NCI-H1048 (cell line): Measurements from ENCODE around the gene PKP1.

Experiments used
- DNase-seq: peaks from one replicate; lab custom pipeline; 2025; lab: John Stamatoyannopoulos, UW

PKP1 gene

DNA sequence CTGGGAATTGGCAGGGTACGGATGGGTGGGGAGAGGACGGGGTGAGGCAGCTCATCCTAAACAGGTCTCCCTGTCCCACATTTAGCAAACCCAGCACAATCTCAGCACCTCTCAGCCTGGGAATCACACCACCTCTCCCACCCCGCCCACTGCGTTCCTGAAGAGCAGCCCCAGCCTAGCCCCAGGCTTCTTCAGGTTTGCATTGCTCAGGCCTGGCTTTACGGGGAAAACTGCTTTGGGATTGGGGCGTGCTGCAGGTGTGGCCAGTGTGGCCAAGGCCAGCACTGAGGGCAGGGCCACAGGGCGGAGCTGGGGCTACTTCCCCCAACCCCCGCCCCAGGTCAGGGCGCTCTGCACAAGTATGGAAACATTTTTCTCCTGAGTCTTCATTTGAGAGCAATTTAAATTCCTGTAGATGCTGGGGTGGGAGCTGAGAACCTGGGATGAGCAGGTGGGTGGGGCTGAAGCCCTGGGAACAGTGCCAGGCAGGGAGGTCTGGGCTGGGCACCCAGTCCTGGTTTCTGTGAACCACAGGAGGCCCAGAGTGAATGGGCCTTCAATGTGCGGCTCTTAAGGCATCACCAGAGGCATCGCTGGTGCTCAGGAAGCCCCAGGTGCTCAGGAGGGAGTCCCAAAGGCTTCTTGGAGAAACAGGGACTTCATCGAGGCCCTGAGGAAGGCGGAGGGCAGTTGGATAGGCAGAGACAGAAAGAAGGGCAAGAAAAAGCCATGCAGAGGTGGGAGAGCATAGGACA is 70.1 kb downstream of the PKP1 start:
- no peak for DNase-seq

DNA sequence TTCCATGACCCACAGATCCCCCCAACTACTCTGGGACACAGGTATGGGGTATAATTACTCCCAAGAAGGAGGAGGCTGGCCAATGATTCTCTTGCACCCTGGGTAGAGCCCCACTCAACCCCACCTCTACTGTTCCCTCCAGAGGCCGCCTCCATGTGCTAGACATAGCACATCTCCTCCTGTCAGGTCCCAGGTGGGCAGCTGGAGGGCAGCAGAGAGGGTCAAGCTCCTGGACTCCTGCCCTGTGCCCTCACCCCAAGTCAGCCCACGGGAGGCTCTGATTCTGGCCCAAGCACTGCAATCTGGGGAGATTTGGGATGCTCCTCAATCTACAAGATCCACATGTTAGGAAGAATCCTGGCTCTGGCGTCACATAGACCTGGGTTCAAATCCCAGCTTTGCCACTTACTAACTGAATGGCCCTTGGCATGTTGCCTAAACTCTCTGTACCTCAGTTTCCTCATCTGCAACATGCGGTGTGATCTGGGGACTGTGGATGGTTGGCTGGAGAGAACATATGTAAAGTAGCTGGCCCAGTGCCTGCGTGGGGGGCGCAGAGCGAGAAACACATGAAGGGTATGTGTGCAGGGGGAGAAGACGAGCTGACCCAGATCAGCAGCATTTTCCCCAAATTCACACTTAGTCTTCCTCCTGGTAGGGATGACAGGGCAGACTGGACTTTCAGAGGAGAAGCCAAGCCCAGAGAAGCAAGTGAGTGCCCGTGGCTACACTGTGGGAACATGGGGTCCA is 71.0 kb downstream of the PKP1 start:
- no peak for DNase-seq

DNA sequence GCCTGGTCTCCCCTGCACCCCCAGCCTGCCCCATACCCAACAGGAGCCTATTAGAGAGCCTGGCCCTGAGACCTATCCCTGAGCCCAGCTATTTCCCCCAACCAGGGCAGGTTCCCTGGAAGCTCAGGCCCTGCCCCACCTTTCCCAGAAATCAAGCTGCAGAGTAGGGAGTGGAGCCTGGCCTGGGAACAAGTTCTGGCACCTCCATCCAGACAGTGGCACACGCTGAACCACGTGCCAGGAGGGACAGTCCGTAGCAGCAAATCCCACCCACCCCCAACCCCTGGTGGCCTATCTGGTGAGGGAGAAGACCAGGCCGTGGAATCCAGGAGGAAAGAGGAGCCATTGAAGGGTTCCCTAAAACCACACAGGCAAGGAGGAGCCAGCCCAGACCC is 71.6 kb downstream of the PKP1 start:
- DNase-seq: no peak

DNA sequence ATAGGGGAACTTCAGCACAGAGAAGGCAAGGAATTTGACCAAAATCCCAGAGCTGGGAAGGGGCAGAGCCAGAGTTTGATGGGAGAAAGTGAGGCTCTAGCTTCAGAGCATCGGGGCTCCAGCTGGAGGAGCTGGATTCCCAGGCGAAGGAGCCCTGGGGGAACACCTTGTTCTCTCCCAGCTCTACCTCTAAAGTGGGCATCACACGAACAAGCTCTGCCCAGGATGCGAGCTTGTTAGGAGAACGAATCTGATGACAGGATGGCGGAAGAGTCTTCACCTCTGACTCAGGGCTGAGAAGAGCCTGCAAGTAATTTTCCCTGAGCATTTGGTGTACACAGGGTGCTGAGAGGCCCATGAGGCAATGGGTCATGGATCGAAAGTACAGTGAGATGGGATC is 72.2 kb downstream of the PKP1 start:
- DNase-seq: no peak

DNA sequence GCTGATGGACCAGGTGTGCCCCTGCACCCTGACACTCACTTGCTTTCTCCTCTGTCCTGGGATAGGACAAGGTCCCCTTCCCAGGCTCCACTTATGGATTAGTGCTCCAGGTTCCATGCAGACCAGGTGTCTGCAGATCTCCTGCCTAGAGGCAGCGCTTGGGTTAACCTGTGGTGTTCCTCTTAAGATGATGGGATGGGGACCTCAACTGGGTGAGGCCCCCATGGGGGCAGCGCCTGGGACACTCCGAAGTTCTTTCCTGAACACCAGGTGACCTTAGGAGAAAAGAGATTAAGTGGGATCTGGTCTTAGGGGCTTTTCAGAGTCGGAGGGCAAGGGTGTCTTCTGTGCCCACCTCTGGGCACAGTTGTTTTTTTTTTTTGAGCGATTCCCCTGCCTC is 72.9 kb downstream of the PKP1 start:
- DNase-seq: no peak

DNA sequence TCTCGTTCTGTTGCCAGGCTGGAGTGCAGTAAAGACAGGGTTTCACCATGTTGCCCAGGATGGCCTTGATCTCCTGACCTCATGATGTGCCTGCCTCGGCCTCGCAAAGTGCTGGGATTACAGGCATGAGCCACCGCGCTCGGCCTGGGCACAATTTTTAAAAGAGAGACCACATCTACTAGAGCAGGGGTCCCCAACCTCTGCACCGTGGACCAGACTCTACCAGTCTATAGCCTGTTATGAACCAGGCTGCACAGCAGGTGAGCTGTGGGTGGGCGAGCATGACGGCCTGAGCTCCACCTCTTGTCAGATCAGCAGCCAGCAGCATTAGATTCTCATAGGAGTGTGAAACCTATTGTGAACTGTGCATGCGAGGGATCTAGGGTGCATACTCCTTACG is 73.4 kb downstream of the PKP1 start:
- DNase-seq: no peak

DNA sequence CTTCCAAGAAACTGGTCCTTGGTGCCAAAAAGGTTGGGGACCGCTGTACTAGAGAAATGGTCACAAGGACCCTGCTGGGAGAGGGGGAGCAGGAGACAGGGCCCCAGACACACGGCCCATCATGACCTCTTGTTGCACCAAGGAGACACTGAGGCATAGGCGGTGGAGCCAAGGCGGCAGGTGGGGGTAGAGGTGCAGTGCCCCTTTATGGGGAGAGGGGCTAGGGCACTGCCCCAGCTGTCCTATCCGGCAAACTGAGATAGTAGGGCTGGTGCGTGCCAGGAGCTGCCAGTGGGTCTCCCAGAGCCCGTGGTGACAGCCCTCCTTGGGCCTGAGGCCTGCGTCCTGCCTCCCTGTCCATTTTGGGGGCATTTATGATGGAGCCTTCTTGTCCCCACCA is 73.9 kb downstream of the PKP1 start:
- no peak for DNase-seq

DNA sequence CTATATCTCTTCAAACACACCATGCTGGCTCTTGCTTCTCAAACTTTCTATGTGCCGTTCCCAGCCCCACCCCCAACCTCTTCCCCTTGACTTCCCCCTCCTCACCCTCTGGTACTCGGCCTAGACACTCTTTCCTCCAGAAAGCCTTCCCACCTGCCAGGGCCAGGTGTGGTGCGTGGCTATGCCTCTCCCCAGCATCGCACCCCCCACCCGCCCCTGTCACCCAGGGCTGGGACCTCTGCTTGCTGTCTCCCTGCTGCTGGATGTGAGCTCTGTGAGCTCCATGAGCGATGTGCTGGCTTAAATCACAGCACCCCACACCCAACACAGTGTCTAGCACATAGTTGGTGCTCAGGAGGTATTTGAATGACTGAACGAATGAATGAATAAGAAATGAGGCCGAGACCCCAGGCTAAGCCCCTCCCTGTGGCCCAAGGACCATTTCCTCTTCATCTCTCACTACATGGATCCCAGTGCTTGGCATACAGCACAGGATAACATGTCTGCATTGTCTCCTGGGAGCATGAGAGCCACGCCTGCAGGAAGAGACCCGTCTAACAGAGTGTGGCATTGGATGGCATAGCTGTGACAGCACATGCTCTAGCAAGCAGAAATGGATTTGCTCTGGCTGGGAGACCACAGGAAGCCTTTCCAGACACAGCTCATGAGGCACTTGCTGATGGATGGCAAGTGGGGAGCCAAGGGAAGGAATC is 74.5 kb downstream of the PKP1 start:
- no peak for DNase-seq

DNA sequence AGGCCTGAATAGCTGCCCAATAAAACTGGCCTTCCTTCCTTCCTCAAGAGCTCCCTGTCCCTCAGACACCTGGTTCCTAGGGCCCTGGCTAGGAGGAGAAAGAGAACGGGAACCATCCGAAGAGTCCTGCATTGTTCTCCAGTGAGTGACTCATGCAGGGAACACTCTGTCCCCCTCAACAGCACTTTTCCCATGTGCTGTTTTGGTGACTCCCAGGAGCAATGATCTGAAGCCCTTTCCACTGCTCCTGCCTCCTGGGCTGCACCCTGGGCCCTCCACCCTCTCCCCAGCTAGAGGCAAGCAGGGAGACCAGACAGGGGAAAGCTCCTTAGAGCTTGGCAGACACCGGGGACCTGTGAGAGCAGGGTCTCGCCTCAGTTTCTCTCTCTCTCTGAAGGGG is 75.3 kb downstream of the PKP1 start:
- DNase-seq: no peak

DNA sequence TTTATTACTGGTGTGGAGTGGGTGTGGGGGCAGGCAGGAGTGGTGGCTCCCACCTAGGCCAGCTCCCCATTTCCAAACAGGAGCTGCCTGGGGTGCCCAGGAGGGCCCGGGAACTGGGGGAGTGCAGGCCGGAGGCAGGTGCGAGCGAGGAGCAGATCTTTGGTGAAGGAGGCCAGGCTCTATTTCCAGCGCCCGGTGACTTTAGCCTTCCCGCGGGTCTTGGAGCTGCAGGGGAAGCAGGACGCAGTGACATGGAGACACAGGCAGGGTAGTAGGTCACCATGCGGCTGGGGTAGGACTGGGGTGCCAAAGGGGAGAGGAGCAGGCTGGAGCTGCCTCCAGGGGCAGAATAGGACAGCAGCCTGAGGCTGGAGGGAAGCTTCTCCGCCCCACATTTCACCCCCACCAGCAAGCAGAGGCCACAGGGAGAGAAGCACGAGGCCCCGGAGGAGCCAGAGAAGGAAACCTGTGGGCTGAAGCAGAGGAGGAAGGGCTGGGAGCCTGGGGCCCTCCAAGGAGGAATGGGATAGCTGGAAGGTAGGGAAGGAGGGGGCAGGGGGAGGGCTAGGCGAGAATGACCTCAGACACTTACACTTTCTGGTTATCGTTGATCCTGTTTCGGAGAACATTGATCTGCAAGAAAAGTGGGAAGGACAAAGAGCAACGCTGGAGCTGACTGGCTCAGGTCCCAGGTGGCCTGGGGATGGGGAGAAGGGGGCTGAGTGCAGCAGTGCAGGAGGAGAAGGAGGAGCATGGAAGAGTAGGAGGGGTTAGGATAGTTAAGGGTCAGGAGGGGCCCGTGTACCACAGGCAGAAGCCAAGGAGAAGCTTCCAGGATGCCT is 75.9 kb downstream of the PKP1 start:
- DNase-seq: no peak

DNA sequence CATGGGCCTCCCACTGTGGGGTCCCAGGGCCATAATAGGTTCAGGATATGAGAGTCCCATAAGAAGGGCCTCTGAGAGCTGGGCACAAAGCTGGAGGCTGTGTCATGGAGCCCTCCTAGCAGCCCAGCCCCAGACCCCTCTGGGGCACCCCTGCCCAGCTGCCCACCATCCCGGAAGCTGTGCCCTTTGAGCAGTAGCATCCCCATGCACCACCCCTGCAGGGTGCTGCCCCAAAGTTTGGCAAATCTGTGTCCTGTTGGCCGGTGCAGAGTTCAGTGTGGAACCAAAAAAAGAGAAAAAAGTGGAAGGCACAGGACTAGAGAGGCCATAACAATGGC is 76.5 kb downstream of the PKP1 start:
- DNase-seq: no peak

DNA sequence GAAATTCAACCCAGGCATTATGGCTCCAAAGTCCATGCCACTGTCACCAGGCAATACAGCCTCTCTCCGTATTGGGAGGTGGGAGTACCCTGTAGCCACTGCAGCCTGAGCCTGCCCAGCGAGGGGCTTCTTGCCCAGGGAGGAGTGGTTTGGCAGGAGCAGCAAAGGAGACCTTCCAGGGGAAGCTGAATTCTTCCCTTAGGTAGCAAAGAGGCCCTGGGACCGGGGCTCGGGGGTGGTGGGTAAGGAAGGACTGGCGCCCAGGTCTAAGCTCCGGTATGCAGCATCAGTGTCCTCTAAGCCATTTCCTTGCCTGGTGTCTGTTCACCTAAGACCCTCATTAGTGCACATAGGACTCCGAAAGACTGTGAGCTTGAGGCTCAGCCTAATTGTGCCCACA is 77.2 kb downstream of the PKP1 start:
- DNase-seq: no peak

DNA sequence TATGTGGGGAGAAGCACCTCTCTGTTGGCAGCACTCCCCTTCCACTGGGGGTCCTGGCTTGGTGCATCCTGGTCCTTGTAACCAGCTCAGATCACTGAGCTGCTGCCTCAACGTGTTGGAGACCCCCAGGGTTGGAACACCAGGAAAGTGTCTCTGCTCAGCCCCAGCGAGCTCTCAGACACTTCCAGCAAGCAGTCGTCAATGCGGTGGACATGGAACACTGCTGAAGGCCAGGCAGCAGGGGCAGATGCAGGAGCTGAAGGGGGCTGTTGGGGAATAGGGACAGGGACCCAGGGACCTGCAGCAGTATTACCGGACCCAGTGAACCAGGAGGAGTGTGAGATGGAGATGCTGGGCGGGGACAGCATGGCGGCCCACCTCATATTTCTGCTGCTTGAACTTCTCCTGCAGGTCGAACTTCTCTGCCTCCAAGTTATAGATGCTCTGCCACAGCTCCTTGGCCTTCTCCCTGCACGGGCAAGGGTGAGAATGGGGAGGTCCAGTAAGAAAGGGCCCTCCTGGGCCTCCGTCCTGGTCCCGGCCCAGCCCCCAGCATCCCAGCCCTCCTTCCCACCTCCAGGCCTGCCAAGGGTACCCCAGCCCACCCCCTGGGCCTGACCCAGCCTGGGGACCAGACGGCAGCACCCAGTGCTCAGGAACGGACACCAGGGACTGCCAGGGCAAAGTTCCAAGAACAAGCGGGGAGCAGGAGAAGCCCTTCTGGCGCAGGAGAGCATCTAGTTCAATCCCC is 77.8 kb downstream of the PKP1 start:
- DNase-seq: no peak

DNA sequence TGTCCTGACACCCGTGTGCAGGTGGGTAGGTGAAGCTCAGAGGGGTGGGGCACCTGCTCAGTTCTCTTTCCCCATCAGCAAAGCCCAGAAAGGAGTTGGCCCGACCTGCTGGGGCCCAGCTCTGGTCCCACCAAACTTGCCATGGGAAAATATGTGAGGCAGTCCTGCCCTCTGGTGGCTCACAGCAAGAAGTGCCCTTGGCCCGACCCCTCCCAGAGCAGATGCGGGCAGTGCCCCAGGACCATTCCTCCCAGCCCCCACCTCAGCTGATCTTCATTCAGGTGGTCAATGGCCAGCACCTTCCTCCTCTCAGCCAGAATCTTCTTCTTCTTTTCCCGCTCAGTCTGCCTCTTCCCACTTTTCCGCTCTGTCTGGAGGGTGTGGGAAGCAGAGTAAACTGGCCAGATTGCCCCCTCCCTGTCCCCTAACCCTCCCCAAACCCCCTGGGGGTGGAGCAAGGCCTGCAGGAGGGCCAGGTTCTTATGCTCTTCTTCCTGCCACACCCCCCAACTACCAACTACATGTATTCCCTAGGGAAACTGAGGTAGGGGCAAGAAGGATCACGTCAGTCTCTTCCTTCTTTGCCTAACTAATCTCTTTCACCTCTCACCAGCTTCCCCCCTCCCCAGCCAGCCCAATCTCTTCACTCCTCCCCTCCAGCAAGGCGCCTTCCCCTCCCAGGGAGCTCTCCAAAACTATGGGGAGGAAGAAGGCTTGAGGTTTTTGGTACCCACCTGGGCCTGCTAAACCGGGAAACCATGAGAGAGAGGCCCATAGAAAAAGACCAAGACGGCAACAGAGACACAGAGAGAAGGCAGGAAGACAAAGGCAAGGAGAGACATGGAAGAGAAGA is 78.6 kb downstream of the PKP1 start:
- peak; percentile 34 for DNase-seq

DNA sequence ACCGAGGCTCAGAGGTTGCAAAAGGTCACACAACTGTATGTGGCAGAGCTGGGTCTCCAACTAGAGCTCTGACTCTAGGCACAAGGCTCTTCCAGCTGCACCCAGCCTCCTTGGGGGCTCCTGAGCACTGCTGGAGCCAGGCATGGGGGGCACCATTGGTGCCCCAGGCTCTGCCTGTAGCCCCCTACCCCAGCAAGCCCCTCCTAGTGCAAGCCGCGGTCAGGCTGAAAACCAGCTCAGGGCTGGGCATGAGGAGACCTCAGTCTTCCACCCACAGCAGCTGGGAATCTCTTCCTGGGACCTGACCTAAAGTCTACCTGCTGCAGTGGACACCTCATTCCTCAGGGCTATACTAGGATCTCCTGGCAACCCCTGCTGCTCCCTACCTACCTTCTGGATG is 79.6 kb downstream of the PKP1 start:
- DNase-seq: no peak

DNA sequence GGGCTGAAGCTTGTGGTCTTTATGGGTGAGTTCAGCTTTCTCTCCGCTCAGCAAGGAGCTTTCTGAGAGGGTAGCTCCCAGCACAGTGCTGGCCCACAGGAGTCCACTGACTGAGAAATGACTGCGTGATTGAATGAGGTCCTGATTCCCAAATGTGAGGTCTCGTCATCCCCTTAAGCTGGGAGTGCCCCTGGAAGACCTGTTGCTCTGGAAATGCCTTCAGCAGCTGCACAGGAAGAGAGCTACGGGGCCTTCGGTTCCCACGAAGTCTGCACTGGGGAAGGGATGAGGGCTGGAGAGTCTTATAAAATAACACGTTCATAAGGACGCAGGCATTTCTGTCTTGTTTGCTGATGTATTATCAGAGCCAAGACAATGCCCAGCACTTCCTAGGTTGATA is 80.2 kb downstream of the PKP1 start:
- DNase-seq: no peak

DNA sequence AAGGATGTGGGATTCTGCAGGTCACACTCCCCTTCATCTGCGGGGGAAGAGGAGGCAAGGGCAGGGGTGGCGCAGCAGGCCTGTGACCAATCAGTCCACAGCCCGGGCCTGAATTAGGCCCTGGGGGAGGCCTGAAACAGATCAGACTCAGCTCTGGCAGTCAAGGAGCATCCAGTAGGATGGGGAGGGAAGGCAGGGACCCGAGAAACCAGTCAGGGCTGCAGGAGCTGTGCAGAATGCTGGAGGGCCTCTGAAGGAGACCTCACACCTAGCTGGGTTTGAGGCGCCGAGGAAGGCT is 81.5 kb downstream of the PKP1 start:
- no peak for DNase-seq

DNA sequence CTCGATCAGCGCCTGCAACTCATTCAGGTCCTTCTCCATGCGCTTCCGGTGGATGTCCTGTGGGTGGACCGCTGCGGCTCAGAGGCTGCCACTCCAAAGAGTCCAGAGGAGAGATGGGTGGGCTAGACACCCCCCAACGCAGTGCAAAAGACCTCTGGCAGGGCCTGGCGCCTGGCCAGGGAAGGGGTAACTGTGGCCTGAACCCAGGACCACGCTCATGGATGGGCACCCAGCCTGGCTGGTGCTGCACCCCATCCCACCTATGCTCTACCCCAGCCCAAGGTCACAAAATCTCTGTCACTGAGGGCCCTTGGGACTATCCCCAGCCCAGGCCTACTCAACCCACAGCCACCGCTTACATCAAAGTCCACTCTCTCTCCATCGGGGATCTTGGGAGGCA is 81.9 kb downstream of the PKP1 start:
- no peak for DNase-seq

DNA sequence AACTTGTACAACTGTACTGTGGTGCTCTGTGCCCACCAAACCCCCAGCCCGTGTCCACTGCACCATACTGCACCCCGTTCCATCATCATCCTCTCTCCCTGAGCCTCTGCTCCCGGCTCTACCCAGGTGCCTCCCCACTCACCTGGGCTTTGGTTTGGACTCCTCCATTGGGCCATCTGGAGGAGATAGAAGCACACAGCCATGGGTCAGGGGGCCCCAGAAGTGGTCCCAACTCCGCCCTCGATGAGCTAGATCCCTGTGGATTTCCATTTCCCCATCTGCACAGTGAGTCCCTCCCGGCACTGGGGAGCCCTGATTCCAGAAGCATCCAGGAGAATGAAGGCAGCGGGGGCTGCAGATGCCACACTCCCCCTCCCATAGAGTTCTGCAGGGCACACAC is 83.4 kb downstream of the PKP1 start:
- no peak for DNase-seq

DNA sequence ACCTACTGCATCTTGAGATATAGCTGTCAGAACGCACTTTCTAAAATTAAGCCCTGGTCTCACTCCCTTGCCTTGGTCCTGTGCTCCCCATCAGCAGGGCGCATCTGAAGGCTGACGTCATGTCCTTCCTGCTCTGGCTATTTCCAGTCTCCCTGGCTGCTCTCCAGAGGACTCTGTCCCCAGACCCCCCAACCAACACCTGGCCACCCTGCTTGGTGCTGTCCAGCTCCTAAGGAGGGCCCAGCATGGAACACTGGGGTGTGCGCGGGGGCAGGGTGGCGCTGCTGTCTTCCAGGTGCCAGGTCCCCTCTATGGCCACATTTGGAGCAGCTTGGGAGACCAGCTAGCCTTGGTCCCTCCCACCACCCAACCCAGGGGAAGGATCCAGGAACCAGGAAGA is 85.9 kb downstream of the PKP1 start:
- DNase-seq: no peak

DNA sequence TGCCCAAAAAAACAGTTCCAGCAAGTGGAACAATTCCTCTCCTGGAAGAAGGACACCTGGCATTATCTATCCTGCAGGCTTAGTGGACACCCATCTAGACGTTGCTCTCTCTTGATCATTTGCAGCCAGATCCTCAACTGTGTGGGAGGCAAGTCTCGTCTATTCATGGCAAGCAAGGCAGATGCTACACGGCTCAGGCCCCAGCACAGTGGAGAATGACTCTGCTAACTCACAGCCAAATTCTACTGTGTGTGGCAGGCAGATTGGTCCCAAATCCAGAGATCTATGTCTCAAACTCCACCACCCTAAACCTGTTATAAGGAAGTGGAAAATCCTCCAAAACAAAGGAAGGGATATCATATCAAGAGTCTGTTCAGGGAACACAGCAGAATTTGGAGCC is 87.2 kb downstream of the PKP1 start:
- no peak for DNase-seq
